CMK (cell line): ENCODE results near the gene MFSD12.

Experiments used
- DNase-seq: peaks from one replicate; pipeline ENCODE4 v3.0.0-alpha.2; 2010; ENCODE audit warnings: low read depth

The MFSD12 gene

DNA sequence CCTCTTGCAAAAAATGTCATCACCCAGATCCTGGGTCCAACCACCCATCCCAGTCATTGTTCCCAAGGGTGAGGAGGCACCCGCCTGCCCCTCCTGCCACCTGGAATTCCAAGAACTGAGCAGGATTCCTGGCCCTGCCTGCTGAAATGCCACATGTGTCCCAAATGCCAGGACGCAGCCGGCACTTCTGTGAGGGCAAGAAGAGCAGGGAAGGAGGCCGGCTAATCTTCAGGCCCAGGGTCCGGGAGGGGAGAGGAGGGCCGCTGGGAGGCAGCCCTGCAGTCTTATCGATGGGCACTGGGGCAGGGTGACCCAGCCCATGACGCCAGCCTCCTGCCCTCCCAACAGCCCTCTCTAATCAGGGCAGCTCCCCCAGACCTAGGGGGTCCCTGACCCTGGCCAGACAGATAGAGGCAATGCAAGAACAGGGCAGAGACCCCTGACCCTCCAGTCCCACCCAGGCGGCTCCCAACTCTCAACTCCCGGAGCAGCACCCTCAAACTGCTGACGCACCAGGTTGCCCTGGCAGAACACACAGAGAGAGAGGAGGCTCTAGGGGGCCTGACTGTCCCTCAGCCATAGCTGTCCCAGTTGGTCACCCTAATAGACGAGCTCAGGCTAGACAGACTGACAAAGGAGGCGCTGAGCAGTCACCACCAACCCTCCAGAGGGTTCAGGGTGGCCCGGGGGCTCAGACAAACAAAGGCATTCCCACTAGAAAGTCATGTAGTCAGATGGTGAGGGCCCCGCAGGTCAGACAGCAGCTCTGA, 1.5 kb downstream of the MFSD12 start:
- no peak for DNase-seq

DNA sequence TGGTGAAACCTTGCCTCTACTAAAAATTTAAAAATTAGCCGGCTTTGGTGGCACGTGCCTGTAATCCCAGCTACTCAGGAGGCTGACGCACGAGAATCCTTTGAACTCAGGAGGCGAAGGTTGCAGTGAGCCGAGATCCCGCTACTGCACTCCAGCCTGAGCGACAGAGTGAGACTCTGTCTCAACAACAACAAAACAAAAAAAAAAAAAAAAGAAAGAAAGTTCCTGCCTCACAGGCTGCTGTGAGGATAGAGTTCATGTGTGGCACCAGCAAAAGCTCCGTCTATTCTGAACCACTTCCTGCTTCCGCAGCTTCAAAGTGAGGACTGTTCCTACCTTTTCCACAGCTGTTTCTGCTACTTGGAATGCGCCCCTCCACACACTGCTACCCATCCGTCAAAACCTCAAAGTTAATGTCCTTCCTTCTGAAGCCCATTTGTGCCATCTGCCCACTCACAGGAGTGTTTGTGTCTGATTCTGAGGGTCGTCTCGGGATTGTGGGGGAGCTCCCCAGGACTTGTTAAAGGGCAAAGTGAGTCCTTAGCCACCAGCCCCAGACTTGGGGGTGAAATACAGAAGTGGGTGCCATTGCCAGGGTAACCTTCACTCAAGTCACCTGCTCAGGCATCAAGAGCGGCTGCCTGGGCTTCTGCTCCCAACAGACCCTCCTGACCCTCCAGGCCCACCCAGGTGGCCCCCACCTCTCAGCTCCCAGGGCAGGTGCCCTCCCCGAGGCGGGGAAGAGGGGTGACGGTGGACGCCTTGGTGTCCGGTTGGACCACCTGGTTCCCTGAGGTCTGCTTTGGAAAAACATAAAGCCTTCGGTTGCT, 2.9 kb downstream of the MFSD12 start:
- no peak for DNase-seq

DNA sequence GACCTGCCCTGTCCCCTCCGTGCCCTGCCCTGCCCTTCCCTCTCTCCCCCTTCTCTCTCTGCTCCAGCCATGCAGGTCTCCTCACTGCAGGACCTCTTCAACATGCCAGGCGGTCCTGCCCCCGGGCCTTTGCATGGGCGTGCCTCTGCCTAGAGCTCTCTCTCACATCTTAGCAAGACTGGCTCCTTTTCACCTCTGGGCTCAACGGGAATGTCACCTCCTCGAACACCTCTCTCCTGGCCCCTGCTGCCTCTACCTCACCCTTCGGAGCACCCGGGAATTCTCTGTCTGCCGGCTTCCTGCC, 5.6 kb downstream of the MFSD12 start:
- DNase-seq = no peak

DNA sequence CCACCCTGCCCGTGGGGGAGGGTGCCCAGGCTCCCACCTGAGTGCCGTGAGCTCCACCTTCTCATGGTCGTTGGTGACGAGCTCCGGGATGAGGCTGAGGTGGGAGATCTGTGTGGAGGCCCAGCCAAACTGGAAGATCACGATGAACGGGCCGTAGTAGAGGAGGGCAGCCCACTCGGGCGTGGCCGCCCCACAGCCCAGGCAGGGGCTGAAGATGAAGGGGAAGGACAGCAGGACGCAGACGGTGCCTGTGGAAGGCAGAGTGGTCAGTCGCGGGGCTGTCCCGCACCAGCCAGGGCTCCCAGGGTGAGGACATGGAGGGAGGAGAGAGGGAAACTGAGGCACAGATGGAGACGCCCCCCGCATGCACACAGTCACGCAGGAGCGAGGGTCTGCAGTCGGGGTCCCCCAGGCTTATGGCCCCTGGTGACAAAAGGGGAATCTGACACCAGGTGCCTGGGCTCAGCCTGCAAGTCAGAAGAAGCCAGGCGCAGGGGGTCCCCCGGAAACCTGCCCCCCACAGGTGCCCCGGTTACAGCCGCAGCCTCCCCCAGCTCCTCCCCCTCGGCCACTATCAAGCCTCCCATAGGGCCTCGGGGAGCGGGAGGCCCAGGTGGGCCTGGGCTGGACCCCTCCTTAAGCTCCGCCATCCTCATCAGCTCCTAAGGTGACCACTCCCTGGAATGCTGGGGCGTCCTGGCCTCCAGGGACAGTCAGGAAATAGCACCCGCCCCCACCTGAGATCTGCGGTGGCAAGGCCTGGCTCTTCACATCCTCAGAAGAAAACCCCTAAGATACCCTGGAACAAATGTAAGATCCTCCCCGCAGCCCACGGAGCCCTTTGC, 6.2 kb downstream of the MFSD12 start:
- no peak for DNase-seq

DNA sequence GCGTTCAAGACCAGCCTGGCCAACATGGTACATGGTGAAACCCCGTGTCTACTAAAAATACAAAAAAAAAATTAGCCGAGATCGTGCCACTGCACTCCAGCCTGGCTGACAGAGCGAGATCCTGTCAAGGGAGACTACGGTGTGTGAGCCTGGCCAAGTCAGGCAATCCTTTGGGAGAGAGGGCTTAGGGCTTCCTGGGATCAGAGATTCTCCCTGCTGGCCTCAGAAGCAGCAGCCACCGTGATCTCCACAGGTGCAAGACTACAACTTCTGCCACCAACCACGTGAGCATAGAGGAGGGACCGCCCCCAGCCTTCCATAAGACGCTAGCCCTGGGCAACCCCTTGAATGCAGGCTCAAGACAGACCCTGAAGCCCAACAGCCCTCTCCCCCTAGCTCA, 7.6 kb downstream of the MFSD12 start:
- no peak for DNase-seq

DNA sequence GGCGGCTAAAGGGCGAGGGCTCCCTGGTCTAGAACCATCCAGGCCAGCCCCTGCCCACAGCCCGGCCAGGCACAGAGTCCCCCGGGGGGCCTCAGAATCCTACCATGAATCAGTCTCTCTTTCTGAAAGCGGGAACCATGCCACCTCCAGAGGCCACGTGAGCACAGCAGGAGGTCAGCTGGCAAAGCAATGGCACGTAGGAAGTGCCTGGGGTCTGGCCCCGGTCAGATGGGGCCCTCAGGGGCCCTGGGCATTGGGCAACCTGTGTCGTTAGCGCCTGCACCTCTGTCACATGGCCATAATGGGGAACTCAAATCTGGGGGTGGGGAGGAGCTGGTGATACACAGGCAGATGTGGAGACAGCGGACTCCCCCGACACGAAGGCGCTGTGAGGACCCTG, 8.8 kb downstream of the MFSD12 start:
- no peak for DNase-seq

DNA sequence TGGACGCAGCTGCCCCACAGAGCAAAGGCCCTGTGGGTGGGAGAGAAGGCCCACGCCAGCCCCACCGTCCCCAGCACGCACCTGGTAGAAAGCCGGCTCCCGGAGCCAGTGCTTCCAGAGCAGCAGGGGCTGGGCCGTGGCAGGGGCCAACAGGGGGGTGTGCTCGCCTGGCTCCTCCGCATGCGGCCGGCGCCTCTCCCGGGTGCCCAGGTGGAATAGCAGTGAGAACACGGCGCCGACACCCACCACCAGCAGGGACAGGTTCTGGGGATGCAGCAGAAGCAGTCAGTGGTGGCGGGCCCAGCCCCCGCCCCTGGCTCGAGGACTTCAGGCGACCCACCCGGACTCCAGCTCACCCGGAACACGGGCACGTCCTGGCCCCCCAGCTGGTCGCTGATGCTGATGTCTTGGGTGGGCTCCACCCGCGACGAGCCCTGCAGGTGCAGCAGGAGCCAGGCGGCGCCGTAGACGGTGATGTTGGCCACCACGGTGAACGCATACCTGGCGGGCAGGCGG, 9.6 kb downstream of the MFSD12 start:
- DNase-seq = no peak

DNA sequence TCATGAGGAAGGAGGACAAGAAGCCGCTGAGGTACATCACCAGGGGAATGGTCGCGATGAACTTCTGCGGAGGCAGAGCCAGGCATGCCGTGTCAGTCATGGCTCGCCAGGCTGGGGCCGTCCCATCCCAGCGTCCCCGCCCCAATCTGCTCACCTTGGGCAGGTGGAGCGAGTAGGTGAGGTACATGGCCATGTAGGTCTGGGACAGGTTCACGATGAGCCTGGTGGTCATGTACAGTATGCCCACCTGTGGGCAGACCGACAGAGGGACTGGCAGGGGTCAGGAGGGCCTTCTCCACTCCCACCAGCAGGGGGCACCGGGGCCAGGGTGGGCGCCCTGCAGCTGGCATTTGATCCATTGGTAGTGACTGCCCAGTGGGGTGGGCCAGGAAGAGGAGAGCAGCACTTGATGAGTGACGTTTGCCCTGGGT, 10.1 kb downstream of the MFSD12 start:
- DNase-seq = no peak

DNA sequence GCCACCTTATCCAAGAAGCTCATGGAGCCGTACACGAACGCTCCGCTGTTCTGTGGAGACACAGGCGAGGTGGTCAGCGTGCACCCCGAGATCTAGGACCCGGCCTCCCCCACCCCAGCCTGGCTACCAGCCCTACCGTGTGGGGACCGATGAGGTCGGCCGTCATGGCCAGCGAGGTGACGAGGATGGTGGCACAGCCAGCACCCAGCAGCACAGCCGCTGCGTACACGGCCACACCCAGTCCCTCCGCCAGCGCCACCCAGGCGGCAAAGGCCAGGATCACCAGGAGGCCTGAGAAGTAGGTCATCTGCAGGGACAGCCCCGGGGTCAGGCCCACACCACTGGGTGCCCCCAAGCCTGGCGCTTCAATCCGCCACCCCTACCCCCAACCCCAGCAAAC, 11.3 kb downstream of the MFSD12 start:
- DNase-seq = no peak

DNA sequence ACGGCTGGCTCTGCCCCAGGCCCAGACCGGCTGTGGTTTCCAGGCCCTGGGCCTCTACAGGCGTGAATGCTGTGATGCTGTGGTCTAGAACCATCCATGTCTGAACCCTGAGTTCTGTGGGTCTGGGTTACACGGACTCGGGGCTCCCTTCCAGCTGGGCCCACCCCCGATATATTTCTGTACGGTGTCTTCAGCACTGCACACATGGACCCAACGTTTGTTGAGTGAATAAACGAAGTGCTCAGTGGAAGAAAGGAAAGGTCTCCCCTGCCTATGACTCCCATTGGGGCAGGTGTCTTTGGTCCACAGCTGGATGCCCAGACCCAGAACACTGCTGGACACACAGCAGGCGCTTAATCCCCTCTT, 11.7 kb downstream of the MFSD12 start:
- DNase-seq = no peak

DNA sequence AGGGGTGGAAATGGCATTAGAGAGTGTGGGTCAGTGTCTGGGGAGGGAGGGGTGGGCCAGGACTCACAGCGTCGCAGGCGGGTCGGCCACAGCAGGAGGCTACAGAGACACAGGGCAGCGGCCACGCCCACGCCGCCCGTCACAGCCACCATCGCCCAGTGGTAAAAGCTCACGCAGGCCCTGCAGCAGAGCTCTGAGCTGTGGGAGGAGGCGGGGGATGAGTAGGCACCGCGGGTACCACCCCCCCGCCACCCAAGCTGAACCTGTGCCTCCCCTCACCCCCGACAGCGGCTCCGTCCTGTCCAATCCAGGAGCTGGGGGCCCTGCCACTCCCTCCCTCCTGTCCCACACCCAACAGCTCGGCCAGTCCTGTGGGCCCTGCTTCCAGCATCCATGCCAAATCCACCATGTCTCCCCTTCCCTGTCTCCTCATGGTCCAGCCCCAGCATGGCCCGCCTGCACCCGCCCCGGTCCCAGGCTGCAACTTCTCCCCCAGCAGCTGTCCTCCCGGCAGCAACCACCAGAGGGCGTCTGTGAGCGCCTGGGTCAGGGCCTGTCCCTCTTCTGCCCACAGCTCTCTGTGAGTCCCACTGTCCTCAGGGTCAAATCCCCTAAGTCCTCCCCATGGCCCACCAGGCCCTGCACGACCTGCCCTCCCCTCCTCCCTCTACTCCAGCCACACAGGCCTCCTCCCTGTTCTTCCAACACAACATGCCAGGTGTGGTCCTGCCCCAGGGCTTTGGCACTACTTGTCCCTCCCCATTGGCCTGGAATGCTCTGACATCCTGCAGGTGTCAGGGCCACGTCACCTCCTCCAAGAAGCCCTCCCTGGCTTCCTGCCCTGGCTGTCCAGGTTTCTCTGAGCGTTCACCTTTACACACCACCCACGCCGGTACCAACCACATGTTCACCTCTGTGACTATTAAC, 12.4 kb downstream of the MFSD12 start:
- no peak for DNase-seq

DNA sequence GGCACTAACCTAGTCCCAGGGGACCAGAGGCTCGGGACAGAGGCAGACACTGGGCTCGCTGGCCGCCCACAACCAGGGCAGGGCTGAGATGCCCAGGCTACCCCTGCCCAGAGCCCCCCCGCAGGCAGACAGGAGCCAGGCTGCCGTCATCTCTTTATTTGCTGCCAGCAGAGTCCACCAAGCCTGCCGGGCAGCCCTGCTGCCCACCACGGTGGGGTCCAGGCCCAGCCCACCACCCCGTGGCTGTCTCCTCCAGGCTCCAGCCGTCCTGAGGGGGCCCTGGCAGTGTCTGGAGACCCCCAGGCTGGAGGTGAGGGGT, 13.4 kb downstream of the MFSD12 start:
- no peak for DNase-seq

DNA sequence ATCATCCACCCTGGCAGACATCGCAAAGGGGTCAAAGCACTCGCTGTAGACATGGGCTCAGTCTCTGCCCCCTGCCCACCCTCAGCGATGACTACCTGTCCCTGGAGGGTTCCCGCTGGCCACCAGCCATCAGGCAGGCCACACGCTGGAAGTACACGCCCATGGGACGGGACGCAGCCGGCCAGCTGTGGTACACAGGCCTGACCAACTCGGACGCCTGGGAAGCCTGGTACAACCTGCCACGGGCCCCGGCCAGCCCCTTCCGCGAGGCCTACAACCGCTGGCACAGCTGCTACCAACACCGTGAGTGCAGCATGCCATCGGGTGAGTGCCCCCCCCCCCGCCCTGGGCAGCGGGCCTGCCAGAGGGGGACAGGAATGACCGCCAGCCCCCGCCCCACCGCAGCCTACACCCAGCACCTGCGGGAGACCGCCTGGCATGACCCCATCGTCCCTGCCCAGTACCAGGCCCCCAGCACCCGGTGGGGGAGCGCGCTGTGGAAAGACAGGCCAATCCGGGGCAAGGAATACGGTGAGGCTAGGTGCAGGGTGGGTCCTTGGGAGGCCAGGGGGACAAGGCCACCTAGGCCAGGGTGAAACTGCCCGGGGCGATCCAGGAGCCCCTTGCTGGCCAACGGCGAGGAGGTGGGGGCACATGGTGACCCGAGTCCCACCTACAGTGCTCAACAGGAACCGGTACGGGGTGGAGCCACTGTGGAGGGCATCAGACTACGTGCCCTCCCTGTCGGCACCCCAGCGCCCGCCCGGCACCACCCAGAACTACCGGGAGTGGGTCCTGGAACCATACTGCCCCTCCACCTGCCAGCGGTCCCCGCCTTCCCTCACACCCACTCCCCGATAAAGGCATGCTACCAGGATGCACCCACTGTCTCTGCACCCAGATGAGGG, 14.0 kb downstream of the MFSD12 start:
- DNase-seq = no peak

DNA sequence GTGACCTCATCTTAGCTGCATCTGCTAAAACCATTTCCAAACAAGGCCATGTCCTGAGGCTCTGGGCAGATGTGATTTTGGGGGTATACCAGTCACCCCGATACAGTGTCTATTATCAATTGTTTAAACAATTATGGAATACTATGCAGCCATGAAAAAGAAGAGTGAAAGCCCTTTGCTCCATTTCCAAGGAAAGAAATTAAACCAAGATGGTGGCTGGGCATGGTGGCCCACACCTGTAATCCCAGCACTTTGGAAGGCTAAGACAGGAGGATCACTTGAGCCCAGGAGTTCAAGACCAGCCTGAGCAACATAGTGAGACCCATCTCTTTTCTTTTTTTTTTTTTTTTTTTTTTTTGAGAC, 17.6 kb downstream of the MFSD12 start:
- no peak for DNase-seq

DNA sequence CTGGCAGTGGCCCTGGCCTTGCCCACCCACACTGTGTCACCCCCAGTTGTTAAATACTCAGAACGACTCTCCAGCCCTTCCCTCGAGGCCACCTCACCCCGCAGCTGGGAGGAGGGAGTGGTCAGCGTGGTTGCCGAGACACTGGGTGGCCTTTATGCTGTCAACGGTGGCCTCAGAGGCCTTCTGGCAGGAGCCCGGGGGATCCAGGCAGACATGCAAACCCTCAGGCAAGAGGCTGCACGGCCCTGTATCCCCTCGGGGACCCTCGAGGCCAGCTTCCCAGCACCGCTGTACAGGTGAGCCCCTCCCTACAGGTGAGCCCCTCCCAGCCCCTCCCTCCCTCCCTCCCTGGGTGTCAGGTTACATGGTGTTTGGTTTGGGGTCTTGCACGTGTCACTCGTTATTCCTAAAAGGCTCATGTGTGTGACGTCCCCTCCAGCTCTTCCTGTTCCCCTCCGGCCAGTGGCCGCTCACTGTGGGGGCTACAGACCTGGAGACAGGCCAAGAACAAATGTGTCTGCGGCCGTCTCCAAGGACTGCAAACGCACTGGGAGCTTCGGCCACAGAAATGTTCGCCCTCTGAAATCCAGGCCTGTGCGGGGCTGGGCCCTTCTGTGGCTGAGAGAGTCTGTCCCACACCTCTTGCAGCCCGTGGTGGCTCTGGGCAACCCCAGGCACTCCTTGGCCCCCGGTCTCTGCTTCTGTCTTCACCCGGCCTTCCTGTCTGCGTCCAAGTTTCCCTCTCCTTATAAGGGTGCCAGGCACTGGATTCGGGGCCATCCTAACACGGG, 18.2 kb downstream of the MFSD12 start, which contains the start of gene TEKTIP1:
Gene TEKTIP1 (plus strand): TSS at position 210 of the 791 bp plus-strand sequence. CDS start 4 bp downstream, at position 214.
- DNase-seq = no peak

DNA sequence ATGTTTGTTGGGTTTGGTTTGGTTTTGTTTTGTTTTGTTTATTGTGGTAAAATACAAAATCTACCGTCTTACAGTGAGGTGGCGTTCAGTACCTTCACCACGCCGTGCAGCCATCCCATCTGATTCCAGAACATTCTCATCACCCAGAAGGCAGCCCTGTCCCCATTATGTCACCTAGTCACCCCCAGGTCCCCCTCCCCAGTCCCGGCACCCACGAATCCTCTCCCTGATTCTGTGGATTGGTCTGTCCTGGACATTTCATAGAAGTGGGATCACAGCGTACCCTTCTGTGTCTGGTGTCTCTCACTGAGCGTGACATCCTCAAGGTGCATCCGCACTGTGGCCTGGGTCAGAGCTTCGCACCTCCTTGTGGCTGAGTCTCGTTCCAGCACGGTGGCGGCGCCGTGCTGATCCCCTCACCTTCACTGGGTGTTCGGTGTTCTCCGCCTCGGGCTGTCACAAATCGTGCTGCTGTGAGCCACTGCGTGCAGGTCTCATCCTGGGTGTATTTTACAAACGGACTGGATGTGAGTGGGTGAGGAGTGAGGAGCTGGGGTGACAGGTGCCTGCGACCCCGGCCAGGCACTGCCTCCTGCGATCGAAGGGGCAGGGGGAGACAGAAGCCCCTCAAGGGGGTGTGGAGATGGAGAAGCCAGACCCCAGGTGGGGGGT, 19.0 kb downstream of the MFSD12 start:
- DNase-seq = no peak

DNA sequence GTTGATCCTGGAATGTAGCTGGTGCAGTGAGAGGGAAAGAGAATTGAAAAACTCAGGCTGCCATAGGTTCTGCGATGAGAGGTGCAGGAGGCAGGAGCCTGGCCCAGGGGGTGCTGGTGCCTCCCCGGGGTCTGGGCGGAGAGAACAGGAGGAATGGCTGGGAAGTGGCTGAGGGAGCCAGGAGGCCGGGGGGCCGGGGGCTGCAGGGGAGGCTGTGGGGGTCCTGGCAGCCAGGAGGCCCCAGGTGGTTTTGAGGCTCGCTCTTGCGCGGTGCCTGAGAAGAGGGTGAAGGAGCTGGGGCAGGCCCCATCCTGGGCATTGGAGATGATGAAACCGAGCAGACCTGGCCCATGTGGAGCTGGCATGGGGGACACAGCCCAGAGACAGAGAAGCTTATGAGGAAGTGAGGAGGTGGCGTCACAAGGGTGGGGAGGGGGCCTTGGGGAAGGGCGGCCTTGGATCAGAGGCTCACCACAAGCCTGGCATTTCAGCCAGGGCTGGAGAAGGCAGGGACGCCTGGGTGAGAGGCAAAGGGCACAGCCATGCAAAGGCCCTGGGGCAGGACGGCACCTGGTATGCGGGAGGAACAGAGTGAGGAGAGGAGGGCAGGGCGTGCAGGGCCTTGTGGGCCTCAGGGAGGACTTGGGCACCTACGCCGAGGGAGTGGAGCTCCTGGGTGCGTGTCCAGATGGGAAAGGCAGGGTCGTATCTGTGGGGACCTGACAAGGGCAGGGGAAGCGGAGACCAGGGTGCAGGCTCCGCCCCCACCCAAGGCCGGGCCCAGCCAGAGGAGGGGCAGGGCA, 19.7 kb downstream of the MFSD12 start:
- DNase-seq = no peak

DNA sequence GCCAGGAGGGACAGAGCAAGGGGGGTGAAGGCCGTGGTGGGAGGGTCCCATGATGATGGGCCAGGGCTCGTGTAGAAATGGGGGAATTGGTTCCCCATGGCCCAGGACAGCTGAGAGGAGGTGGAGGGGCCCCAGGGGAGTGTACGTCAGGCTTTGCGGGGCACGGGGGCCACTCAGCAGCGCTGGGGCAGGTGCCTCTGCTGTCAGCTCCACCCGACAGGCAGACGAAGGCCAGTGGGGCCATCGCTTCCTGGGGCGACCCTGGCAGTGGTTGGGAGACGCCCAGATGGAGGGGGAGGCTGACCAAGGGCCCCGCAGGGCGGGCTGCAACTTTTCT, 20.3 kb downstream of the MFSD12 start:
- DNase-seq = no peak
